T-helper 2 cell treated with Interferon-gamma antibody and Interleukin-4, amounts not matched to agents 5 μg/mL and 100 μg/mL, for 36 hours (primary cell): ENCODE data around the gene TBC1D16.
A peak's percentile ranks its signal among the peaks of the same experiment; 100 is the strongest.
"Not testable (repeated sequence)": the region's sequence is repeated elsewhere in the genome, so short reads cannot be mapped to it uniquely, and the experiment has no call there.

Experiments
- DNase-seq: peaks from one replicate; pipeline ENCODE4 v3.0.0; 2021; ENCODE audit warnings: low spot score
- H3K27ac Mint-ChIP-seq: one replicate; pipeline ENCODE4 v1.8.0; 2021; ENCODE audit warnings: mild to moderate bottlenecking, mixed read lengths
- H3K27me3 Mint-ChIP-seq: one replicate; pipeline ENCODE4 v1.8.0; 2021; ENCODE audit warnings: low read depth, mixed read lengths
- H3K36me3 Mint-ChIP-seq: one replicate; pipeline ENCODE4 v1.8.0; 2021; ENCODE audit warnings: low read depth, mixed read lengths
- H3K4me1 Mint-ChIP-seq: one replicate; pipeline ENCODE4 v1.8.0; 2021; ENCODE audit warnings: low read depth, mixed read lengths
- H3K4me3 Mint-ChIP-seq: one replicate; pipeline ENCODE4 v1.8.0; 2022; ENCODE audit warnings: mild to moderate bottlenecking, moderate library complexity, mixed read lengths
- H3K9me3 Mint-ChIP-seq: one replicate; pipeline ENCODE4 v1.8.0; 2021; ENCODE audit warnings: mixed read lengths

The TBC1D16 gene

GRCh38 chr17:79995696-79996095, 40.0 kb downstream of the TBC1D16 start:
- H3K4me1 Mint-ChIP-seq, result peaks cover 39% of the 10 kb centered on the region
- peak overlapping the region; percentile 20 for H3K27ac Mint-ChIP-seq
- no peak for DNase-seq
- H3K27me3 Mint-ChIP-seq, result no peaks in the 10 kb centered on the region
- H3K36me3 Mint-ChIP-seq, result no peaks in the 10 kb centered on the region
- H3K9me3 Mint-ChIP-seq, result no peaks in the 10 kb centered on the region
- no peak overlapping the region for H3K4me3 Mint-ChIP-seq

DNA sequence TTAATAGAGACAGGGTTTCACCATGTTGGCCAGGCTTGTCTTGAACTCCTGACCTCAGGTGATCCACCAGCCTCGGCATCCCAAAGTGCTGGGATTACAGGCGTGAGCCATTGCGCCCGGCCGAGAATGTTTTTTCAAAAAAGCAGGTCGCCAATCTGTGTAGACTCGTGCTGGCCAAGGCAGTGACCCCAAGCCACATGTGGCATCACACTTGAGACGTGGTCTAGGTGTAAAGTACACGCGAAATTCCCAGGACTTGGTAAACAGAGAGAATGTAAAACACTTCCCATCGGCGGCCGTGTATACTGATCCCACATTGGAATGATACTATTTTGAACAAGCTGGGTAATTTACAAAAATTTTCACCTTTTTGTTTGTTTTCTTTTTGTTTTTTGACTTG, 41.1 kb downstream of the TBC1D16 start:
- H3K9me3 Mint-ChIP-seq, result no peaks in the 10 kb centered on the region
- H3K4me1 Mint-ChIP-seq, result peaks cover 39% of the 10 kb centered on the region
- DNase-seq, result no peak
- H3K36me3 Mint-ChIP-seq, result no peaks in the 10 kb centered on the region
- H3K27ac Mint-ChIP-seq, result no peak overlapping the region
- no peaks in the 10 kb centered on the region for H3K27me3 Mint-ChIP-seq
- no peak overlapping the region for H3K4me3 Mint-ChIP-seq

DNA sequence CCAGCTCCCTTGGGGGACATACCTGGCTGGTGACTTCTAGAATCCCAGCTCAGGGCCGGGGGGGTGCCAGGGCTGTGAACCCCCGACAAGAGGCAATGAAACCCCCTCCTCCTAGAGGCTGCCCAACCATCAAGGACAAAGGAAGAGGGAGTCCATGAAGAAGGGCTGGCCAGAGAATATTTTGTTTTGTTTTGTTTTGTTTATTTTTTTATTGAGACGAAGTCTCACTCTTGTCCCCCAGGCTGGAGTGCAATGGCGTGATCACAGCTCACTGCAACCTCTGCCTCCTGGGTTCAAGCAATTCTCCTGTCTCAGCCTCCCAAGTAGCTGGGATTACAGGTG, 41.5 kb downstream of the TBC1D16 start:
- H3K27ac Mint-ChIP-seq, DNase-seq, H3K4me3 Mint-ChIP-seq, H3K36me3 Mint-ChIP-seq, H3K9me3 Mint-ChIP-seq, H3K27me3 Mint-ChIP-seq: not testable (repeated sequence)
- peaks cover 39% of the 10 kb centered on the region for H3K4me1 Mint-ChIP-seq

- peak; percentile 49 for DNase-seq
- Mint-ChIP-seq H3K4me3 (peak overlapping the region; percentile 71), H3K9me3 (no peaks in the 10 kb centered on the region), H3K36me3 (no peaks in the 10 kb centered on the region), H3K27me3 (no peaks in the 10 kb centered on the region), H3K4me1 (peaks cover 39% of the 10 kb centered on the region), H3K27ac (peak overlapping the region; percentile 52)
These were observed 42.1 kb downstream of the TBC1D16 start for GRCh38 chr17:79993390-79994227.

- Mint-ChIP-seq H3K27me3 (no peaks in the 10 kb centered on the region), H3K27ac (peak overlapping the region; percentile 64), H3K9me3 (no peaks in the 10 kb centered on the region), H3K4me3 (peak overlapping the region; percentile 71), H3K4me1 (peaks cover 37% of the 10 kb centered on the region), H3K36me3 (no peaks in the 10 kb centered on the region)
- DNase-seq, result no peak
These were observed 42.9 kb downstream of the TBC1D16 start for GRCh38 chr17:79992649-79993389.

DNA sequence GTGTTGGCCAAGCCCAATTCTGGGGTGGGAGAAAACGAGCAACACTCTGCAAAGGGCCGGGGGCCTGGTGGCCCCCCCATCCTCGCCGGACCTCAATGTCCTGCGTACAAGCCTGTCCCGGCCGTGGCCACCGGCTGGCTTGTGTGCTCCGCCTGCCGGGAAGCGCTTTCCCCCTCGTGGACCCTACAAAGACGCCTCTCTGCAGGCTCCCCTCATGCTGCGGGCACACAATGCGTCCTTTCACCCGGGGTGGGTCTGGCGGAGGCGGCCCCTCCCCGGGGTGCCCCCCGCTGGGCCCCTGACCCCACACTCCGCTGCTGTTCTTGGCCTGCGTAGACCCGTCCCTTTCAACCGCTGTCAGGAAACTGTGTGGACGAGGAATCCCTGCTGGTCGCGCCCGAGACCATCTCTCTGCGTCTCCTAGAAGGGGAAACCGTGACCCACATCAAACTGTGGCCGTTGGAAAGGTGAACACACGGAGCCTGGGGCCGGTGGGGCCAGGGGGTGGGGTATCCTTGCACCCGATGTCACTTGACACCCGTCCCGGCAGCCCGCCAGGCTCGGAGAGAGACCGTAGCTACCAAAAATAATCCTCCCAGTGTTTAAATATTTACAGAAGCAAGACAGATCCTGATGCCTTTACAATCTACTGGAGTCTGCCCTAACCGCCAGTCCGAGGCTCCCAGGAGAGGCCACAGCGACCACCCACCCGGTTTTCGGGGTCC, 43.6 kb downstream of the TBC1D16 start:
- peak overlapping the region; percentile 71 for H3K4me3 Mint-ChIP-seq
- H3K4me1 Mint-ChIP-seq, result peaks cover 30% of the 10 kb centered on the region
- no peaks in the 10 kb centered on the region for H3K9me3 Mint-ChIP-seq
- no peaks in the 10 kb centered on the region for H3K36me3 Mint-ChIP-seq
- no peaks in the 10 kb centered on the region for H3K27me3 Mint-ChIP-seq
- DNase-seq, result no peak
- peak overlapping the region; percentile 64 for H3K27ac Mint-ChIP-seq

DNA sequence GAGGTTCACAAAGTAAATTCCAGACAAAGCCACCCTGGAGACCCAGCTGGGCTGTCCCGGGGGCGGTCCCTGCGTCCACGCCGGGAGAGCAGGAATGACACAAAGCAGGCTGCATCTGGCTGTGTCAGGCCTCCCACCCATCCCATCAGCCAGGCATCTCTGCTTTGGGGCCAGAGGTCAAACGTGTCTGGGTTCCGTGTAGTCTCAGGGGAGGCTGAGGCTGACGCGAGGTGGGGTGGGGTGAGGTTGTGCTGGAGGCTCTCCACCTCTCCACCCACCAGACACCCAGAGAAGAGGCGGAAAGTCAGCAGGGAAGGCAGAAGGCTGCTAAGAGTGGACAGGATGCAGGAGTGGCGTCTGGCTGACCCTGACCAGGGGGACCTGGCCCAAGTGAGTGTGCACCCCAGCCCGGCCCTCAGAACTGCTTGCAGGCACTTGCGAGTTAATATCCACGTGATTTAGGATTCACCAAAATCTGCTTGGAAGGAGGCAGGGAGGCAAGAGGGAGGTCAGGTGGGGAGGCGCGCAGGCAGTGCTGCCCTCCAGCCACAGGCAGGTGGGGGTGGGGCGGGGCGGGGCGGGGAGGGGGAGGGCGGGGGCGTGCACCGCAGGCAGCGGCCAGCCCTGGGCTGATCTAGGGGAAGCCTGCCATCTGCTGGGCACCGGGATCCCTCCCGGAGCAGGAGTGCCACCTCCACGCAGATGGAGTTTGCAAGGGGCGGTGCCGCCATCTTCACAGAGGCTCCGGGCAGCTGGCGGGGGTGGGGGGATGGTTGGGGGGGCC, 44.3 kb downstream of the TBC1D16 start:
- no peak overlapping the region for H3K27ac Mint-ChIP-seq
- no peaks in the 10 kb centered on the region for H3K27me3 Mint-ChIP-seq
- DNase-seq, result peak; percentile 77
- H3K9me3 Mint-ChIP-seq, result no peaks in the 10 kb centered on the region
- H3K4me3 Mint-ChIP-seq, result peak overlapping the region; percentile 59
- H3K4me1 Mint-ChIP-seq, result peaks cover 24% of the 10 kb centered on the region
- H3K36me3 Mint-ChIP-seq, result no peaks in the 10 kb centered on the region

DNA sequence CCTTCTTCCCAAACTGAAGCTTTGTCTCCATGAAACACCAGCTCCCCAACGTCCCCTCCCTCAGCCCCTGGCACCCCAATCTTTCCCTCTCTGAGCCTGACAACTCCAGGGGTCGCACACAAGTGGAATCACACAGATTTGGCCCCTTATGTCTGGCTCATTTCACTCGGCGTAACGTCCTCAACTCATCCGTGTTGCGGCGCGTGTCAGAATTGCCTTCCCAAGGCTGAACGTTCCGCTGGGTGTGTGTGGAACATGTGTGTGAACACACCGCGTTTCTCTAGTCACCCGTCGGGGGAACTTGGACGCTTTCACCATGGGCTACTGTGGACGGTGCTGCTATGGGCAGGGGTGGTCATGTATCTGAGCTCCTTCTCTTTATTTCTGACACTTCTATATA, 45.0 kb downstream of the TBC1D16 start:
- no peak overlapping the region for H3K27ac Mint-ChIP-seq
- no peak for DNase-seq
- H3K36me3 Mint-ChIP-seq, result no peaks in the 10 kb centered on the region
- no peaks in the 10 kb centered on the region for H3K9me3 Mint-ChIP-seq
- H3K4me3 Mint-ChIP-seq, result peak overlapping the region; percentile 59
- no peaks in the 10 kb centered on the region for H3K27me3 Mint-ChIP-seq
- H3K4me1 Mint-ChIP-seq, result peaks cover 19% of the 10 kb centered on the region

DNA sequence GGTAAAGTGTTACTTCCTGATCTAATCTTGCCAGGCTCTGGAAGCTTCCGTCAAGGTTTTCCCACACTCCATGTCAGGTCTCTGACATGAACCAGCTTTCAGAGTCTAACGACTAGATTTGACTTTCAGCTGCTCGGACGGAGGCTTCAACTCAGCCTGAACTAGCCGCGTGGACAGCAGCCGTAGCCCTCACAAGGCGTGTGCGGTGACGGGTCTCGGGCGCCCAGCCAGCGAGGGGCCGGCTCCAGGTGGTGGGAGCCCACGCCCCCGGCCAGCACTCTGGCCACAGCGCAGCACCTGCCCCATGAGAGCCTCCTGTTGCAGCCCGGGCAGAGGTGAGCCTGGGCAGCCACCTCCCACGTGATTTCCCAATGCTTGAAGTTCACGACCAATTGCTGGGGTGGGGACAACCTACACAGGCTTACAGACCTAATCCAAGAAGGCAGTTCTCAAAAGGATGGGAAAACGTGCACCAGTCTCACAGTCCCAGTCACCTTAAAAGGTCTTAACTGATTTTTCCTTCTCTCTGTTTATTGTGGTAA, 45.5 kb downstream of the TBC1D16 start:
- Mint-ChIP-seq H3K4me1 (peaks cover 18% of the 10 kb centered on the region), H3K36me3 (no peaks in the 10 kb centered on the region), H3K27me3 (no peaks in the 10 kb centered on the region), H3K27ac (no peak overlapping the region), H3K4me3 (no peak overlapping the region), H3K9me3 (no peaks in the 10 kb centered on the region)
- DNase-seq, result no peak

GRCh38 chr17:79989106-79989835, 46.4 kb downstream of the TBC1D16 start:
- H3K9me3 Mint-ChIP-seq, result no peaks in the 10 kb centered on the region
- H3K36me3 Mint-ChIP-seq, result no peaks in the 10 kb centered on the region
- no peak overlapping the region for H3K4me3 Mint-ChIP-seq
- DNase-seq, result no peak
- peaks cover 18% of the 10 kb centered on the region for H3K4me1 Mint-ChIP-seq
- H3K27me3 Mint-ChIP-seq, result no peaks in the 10 kb centered on the region
- no peak overlapping the region for H3K27ac Mint-ChIP-seq

- Mint-ChIP-seq H3K27ac (no peak overlapping the region), H3K36me3 (no peaks in the 10 kb centered on the region), H3K4me3 (no peak overlapping the region), H3K27me3 (no peaks in the 10 kb centered on the region), H3K9me3 (no peaks in the 10 kb centered on the region), H3K4me1 (peaks cover 13% of the 10 kb centered on the region)
- no peak for DNase-seq
These were observed 47.3 kb downstream of the TBC1D16 start for GRCh38 chr17:79988185-79988971.

DNA sequence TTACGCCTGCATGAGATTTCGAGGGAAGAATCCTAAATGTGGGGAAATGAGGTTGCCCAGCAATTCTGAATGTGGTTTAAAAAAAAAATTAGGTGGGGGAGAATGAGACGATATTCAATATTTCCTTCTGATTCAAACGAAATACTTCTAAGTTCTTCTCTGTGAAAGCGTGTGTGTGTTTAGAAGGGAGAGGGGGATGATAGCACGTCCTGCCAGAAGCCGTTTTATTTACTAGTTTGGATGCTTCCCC, 47.8 kb downstream of the TBC1D16 start:
- H3K4me1 Mint-ChIP-seq, result peaks cover 8% of the 10 kb centered on the region
- no peak for DNase-seq
- H3K27ac Mint-ChIP-seq, result no peak overlapping the region
- no peak overlapping the region for H3K4me3 Mint-ChIP-seq
- no peaks in the 10 kb centered on the region for H3K27me3 Mint-ChIP-seq
- no peaks in the 10 kb centered on the region for H3K9me3 Mint-ChIP-seq
- H3K36me3 Mint-ChIP-seq, result no peaks in the 10 kb centered on the region
